ENCODE data around the gene EWSR1.
"Not testable (repeated sequence)": the region's sequence is repeated elsewhere in the genome, so short reads cannot be mapped to it uniquely, and the experiment has no call there.

The EWSR1 gene, protein sequence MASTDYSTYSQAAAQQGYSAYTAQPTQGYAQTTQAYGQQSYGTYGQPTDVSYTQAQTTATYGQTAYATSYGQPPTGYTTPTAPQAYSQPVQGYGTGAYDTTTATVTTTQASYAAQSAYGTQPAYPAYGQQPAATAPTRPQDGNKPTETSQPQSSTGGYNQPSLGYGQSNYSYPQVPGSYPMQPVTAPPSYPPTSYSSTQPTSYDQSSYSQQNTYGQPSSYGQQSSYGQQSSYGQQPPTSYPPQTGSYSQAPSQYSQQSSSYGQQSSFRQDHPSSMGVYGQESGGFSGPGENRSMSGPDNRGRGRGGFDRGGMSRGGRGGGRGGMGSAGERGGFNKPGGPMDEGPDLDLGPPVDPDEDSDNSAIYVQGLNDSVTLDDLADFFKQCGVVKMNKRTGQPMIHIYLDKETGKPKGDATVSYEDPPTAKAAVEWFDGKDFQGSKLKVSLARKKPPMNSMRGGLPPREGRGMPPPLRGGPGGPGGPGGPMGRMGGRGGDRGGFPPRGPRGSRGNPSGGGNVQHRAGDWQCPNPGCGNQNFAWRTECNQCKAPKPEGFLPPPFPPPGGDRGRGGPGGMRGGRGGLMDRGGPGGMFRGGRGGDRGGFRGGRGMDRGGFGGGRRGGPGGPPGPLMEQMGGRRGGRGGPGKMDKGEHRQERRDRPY

DNA sequence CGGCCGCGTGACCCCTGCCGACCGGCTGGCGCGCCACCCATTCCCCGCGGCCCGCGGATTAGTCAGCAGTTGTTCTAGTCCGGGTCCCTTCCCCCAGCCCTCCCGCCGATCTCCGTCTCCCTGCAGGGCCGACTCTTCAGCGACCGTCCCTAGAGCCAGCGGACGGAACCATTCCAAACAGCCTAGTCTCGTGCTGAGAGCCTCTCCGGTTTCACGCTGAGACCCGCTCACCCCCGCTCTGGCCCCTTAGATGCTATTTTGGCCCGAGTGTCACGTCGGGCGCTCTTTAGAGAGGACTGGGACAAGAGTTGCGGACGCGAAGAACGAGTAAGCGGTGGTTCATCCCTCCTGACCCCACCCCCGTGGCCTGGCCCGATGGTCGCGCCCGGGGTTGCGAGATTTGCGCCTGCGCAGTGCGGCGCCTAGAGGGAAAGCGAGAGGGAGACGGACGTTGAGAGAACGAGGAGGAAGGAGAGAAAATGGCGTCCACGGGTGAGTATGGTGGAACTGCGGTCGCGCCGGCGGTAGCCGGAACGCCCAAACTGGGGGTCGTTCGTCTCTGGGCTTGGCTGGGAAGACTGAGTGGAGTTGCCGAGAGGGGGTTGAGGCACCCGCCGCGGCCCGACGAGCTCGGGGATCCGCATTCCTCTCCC lies at the start of gene EWSR1, which contains the start of gene RHBDD3:
TSS of gene EWSR1 (plus strand) at position 411 of the 653 bp plus-strand sequence. CDS start at position 480, 69 bp downstream.
TSS of gene RHBDD3 (minus strand) at position 124 of the 653 bp plus-strand sequence. CDS start 2,355 bp downstream, outside the sequence.
- DNase-seq: peak; percentile 89

GRCh38 chr22:29218758-29219408 lies 49.2 kb upstream of the EWSR1 start:
- DNase-seq: no peak

GRCh38 chr22:29219409-29219782 lies 48.7 kb upstream of the EWSR1 start:
- DNase-seq: not testable (repeated sequence)

GRCh38 chr22:29219881-29220670 lies 48.0 kb upstream of the EWSR1 start:
- no peak for DNase-seq

GRCh38 chr22:29224121-29224858 lies 43.8 kb upstream of the EWSR1 start:
- DNase-seq: no peak

GRCh38 chr22:29224859-29225410 lies 43.1 kb upstream of the EWSR1 start:
- no peak for DNase-seq

GRCh38 chr22:29225422-29226090 lies 42.5 kb upstream of the EWSR1 start:
- DNase-seq: no peak

GRCh38 chr22:29226351-29226981 lies 41.6 kb upstream of the EWSR1 start:
- DNase-seq: no peak

GRCh38 chr22:29230972-29231875 lies 36.8 kb upstream of the EWSR1 start:
- DNase-seq: no peak

- DNase-seq: no peak
These were observed 35.8 kb upstream of the EWSR1 start for GRCh38 chr22:29231971-29232959.

DNA sequence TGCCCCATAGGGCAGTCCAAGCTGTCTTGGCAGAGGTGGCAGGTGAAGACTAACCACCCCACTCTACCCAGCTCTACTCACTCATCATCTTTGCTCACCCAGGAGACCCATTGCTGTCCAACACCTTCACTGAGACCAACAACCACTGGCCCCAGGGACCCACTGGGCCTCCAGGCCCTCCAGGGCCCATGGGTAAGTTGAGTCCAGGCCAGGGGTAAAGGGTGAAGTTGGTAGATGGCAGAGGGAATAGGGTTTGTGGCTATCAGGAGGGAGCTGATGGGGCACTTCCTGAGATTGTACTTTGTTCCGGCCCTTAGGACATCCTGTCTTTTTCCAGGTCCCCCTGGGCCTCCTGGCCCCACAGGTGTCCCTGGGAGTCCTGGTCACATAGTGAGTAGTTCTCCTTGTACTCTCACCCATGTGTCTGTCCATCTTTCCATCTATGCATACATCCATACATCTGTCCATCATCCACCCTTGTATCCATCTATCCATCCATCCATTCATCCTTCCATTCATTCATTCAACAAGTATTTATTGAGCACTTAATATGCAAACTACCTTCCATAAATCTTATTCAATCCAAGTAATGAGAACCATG lies 34.7 kb upstream of the EWSR1 start:
- DNase-seq: no peak

DNA sequence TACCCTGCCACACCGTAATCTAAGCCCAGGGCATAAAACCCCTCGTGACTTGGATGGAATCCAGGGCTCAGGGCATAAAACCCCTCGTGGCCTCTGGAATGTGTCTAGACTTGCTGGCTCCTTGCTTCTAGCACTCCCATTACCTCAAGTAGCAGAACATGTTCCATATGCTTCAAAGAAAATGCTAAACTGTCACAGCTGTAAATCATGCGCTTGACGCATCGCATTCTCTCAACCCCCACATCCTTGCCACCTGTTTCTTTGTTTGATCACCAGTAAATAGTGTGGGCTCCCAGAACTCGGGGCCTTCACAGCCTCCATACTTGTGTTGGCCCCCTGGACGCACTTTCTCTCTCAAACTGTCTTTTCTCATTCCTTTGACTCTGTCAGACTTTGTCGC lies 27.6 kb upstream of the EWSR1 start:
- DNase-seq: not testable (repeated sequence)

GRCh38 chr22:29243874-29244446 lies 24.1 kb upstream of the EWSR1 start:
- DNase-seq: no peak

DNA sequence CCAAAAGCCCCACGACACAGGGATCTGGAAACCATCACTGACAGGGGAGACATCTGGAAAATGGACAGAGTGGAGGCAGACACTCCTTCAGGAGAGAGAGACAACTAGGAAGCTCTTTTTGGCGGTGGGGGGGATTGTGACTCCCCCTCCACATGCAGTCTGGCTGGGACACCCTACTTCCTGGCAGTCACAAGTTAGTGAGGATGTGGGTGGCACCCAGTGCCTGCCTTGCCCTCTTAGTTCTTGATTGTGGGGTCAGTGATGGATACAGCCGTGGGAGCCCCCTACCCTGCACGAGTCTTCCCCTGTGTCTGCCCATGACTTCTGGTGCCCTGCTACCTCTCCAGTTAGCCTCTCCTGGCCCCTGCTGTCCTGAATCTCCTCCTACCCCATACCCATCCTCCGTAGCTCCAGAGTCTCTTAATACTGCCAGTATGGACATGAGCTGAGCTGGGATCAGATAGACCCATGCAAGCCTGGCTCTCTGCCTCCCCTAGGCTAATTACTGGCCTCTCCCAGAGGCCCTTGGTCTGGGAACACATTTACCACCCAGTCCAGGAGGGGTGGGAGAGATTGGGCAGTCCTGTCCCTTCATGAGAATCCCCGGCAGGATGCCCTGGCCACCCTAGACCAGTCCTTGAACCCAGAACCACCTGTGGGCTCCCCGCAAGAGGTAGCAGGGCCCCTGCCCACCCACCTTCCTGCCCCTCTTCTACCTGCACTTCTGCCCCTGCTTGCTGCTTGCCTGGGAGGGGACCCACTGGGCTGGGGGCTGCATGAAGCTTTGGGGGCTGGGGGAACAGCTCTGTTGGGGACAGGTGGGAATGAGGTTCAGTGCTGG lies 23.1 kb upstream of the EWSR1 start:
- no peak for DNase-seq

DNA sequence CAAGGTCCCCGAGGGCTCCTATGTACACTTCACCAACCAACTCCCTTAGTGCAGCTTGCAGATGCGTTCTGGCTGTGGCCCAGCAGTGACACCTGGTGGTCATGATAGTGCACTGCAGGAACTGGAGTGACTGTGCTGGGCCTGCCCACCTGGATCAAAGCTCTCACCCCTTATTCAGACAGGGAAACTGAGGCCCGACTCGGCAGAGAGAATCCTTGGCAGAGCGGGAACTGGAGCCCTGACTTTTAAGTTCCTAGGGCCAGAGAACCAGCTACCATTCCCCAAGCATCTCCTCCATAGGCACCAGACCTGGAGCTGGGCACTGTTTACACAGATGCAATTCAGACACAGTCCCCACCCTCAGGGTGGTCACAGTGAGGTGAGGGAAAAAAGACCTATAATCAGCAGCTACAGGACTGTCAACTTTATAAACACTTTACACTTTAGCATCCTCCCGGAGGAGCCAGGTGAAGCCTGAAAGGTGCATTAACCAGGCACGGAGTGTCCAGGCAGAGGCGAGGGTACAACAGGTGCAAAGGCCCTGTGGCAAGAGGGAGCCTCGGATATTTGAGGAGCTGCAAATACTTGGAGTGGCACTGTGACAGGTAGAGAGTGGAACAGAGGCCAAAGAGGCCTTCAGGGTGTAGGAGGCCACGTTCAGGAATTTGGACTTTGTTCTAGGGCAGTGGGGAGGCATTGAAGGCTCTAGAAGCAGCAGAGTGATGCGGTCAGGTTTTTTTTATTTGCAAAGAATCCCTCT lies 22.3 kb upstream of the EWSR1 start:
- peak; percentile 41 for DNase-seq
